SKM-1 (cell line): ENCODE data around the gene PRKCZ.

Experiments
- DNase-seq: peaks from one replicate; lab custom pipeline; 2025; ENCODE audit not compliant: unreplicated experiment; lab: John Stamatoyannopoulos, UW

The PRKCZ gene

DNA sequence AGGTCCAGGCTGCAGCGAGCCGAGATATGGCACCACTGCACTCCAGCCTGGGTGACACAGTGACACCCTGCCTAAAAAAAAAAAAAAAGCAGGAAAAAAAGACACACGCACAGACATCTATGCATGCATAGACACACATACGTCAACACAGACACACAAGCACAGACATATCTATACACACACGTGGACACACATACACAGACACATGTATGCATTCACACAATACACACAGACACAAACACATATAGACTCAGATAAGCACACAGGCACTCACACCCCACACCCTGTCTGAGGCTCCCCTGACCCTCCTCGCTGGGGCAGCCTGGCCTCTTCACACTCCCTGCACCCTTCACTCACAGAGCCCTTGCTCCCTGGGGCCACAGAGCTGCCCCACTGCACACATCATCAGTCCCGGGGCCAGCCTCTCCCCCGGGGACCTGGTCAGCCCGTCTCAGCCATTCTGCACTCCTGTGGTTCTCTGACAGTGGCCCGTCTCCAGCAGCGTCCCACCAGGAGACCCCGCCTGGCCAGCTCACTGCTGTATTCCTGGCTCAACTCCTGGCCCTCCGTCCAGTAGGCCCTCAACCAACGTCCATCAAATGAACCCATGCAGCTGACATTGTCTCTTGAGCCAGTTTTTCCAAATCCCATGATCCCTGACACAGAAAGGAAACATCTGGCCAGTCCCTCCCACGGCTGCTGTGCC, 4.6 kb upstream of the PRKCZ start:
- no peak for DNase-seq

- peak; percentile 10 for DNase-seq
These were observed 3.9 kb upstream of the PRKCZ start for GRCh38 chr1:2046174-2046917.

DNA sequence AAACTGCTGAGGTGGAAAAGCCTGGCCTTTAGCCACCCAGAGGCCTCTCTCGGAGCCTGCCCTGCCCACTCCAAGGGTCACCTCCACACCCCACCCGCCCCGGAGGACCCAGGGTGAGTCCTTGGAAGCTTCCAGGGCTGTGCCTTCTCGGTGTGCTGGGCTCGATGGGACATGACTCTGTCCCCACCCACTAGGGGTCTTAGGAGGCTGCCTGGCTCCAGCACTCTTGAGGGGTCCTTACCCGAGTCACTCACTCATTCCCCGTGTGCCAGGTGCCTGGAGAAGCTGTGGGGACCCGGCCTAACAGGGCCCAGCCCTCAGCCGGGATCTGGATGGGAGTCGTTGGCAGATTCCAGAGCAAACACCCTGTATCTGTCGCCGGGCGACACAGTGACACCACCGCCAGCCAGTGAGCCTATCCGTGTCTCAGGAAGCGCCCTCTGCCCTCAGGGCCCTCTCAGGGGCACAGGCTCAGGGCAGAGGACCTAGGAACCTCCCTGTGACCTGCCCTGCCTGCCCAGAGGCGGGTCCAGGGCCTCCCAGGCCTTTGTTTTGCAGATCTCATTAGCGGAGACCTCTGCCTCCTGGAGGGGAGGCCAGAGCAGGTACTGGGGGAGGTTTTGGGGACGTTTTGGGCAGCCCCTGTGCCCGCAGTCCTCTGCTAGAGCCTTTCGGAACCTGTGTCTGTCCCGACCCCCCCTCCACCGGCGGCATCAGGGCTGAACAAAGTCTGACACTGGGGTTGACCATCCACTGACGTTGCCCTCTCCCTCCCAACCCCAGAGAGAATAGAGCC, 3.1 kb upstream of the PRKCZ start:
- DNase-seq = no peak

DNA sequence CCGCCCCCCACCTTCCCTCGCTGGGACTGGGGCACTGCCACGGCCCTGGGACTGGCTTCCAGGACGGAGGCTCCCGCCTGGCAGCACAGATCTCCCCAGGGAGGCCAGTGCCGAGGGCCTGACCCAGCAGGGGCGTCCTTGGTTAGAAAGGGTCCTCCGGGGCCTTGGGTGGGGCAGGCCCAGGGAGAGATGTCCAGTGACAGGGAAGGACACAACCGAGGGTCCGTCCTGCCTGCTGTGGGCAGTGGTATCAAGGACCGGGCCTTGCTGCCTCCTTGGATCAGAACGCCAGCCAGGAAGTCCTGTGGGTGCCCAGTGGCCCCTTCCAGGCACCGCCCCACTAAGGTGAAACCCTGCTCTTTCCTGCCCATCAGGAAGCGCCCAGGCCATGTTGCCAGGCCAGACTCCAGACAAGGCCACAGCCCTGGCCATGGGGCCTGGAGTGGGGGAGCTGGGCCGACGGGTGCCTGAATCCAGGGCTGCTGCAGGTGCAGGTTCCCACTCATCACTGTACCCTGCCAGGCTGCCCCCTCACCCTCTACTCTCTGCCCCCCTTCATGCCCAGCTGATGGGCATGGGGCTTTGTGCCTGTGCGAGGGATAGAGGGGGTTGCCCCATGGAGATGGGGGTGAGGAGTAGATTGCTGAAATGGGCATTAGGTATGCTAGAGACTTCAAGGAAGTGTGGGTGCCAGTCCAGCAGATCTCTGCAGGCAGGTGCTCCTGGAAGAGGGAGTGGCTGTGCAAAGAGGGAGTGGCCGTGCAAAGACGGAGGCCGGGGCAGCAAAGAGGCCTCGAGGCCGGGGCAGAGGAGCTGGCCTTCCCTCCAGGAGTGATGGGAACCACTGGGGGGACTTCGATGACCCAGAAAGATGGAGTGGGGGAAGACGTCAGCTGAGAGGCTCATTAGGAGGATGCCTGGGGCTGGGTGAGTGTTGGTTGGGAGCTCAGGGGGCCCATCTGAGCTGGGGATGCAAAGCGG, 2.2 kb upstream of the PRKCZ start:
- DNase-seq = no peak

DNA sequence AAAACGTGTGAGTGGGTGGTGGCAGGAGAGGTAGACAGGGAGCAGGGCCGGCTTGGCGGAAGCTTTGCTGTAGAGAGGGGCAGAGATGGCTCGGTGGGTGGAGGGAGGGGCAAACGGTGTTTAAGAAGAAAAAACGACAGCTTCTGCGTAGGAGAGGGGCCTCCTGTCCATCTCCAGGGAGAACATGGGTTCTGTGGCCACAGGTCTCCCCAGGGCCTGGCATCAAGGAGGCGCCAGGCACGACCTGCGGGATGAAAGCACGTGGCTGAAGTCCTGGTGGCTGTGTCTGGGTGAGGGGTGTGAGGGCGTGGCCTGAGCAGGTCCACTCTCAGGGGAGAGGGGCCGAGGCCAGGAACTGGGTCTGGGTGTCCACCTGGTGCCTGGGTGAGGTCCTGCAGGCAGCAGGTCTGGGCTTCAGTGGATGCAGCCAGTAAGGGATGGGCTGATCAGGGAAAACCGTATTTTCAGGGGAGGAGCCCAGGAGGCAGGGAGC, 940 bp upstream of the PRKCZ start:
- no peak for DNase-seq

DNA sequence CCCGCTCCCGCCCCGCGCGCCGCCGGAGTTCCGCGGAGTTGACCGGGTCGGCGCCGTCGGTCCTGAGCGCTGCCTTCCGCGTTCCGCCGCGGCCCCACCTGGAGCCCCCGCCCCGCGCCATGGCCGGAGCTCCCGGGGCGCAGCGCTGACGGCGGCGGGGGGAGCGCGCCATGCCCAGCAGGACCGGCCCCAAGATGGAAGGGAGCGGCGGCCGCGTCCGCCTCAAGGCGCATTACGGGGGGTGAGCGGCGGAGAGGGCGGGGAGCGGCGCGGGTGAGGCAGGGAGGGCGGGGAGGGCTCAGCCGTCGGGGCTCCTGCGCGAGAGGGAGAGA, 216 bp downstream of the PRKCZ start:
- no peak for DNase-seq

DNA sequence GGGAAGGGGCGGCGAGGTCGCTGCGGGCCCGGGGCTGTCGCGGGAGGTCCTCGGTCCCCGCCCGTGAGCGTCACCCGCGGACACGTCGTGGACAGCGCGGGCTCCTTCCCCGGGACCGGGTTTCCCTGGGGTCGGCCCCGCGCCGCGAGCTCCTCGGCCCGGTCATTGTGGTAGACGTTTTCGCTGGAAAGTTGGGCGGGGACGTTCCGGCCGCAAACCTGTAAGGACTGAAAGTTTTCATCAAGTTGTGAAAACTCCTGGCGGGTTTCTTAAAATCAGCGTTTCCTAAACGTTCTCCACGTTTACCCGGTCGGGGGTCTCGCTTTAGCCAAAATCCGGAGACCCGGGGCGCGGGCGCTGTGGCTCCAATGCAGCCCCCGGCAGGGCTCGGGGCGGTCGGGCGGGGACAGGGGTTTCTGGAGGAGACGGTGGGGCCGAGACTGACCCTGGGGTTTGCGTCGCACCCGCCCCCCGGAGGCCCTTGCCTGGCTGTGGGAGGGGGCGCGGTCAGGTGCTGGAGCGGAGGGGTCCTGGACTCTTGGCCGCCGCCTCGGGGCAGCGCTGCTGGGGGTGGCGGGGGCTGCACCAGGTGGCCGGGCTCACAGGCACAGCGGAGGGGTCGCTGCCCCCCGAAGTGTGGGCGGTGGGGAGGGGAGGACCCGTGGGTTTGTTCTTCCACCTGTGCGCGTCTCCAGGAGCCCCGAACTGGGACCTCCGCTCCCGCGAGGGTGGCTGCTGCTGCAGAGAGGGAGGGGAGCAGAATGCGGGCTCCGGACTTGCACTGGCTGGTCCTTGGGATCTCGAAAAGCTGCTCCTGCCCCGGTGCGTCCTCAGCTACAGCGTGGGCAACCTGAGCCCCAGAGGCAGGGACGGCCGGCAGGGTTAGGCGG, 827 bp downstream of the PRKCZ start:
- DNase-seq = no peak

DNA sequence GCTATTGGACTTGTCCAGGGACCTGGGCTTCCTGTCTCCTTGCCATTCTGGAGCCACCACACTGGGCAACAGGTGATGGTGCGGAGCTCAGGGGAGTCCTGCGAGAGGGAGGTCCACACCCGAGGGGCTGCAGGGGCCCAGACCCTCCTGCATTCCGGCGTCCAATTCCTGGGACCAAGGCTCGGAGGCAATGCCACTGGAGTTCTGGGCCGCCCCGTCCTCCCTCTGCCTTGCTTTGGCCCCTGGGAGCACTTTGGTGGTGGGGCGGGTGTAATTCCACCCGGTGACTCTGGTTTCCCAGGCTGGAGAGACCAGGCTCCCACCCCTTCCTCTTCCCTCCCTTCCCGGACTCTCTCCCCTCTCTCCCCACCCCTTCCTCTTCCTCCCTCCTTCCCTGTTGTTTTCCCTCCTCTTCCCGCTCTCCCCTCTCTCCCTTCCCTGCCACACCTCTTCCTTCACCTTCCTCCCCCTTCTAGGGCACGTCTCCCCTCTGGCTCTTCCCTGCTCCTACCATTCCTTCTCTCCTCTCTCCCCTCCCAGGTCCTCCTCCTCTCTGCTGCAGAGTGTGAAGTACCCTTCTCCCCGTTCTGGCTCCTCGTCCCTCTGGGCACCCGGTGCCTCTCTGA, 2.0 kb downstream of the PRKCZ start:
- no peak for DNase-seq

DNA sequence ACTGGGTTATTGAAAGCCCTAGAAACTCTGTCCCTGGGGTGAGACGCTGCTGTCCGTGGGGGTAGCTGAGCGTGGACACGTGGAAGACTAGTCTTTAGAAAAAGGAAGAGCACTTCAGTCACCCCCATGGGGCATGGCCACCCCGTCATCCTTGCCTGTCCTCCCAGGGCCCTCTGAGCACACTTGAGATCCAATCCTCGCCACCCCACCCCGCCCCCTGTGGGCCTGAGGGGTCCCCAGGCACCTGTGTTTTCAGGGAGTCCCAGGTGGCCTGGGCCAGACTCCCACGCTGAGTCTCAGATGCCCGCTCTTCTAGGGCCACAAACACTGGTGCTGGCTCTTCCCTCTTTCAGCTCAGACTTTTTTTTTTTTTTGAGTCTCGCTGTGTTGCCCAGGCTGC, 2.5 kb downstream of the PRKCZ start:
- no peak for DNase-seq

DNA sequence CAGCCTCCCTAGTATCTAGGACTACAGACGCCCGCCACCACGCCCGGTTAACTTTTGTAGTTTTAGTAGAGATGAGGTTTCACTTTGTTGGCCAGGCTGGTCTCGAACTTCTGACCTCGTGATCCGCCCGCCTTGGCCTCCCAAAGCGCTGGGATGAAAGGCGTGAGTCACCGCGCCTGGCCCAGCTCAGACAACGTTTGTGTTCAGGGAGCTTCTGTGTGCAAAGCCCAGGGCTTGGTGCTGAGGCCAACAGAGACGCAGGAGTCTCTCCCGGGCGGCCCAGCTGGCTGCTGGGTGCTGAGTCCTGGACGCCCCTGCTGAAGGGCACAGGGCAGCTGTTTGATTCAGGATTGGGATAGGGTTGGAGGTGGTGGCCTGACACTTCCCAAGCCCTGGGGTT, 3.0 kb downstream of the PRKCZ start:
- DNase-seq = no peak

DNA sequence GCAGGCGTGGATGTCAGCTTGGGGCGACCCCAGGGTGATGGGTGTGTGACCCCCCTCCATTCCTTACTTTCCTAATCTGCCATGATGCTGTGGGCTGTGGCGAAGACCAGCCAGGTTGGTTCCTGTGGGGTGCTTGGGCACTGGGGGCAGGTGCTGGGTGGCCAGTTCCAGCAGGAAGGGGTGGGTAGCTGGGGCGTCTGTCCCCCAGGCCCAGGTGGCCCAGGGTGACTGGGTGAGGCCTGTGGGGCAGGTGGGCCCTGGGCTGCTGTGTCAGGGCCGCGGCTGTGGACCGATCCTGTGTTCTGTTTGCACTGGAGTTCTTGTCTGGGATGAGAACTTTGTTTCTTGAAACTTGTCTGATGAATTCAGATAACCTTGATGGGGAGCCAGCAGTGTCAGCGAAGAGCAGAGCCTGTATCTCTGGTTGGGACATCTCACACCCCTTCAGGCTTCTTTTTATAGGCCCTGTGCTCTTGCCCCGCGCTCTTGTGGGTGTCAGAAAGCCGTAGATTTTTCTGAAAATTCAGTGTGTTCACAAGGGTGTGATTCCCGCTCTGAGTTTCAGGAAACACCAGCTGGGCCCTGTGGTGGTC, 3.7 kb downstream of the PRKCZ start:
- DNase-seq = no peak

GRCh38 chr1:2054560-2054959, 4.3 kb downstream of the PRKCZ start:
- DNase-seq = no peak

DNA sequence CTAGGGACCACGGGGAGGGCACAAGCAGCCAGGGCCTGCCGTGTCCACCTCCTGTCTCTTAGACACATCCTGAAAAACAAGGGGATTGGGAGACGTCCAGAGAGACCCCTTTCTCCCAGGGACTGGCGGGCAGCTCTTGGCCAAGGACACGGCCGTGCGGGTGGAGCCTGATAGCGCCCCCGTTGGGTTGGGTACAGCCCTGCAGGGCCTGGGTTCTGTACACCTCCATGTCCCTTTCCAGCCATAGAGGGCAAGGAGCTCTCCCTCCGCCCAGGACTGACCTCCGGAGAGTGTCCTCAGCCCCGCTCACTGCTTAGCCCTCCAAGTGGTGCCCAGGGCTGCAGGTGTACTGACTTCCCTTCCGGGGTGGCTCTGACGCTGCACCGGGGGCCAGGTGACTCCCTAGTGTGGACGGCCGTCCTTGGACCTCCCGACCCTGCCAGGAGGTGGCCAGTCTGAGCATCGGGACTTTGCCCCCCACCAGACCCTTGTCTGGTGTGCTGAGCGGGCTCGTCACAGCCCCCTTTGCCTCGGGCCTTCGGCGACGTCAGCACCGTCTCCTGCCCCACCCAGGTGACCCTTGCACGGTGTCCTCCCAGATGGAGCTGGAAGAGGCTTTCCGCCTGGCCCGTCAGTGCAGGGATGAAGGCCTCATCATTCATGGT, 5.8 kb downstream of the PRKCZ start:
- DNase-seq = no peak

GRCh38 chr1:2056955-2057590, 6.9 kb downstream of the PRKCZ start:
- no peak for DNase-seq

DNA sequence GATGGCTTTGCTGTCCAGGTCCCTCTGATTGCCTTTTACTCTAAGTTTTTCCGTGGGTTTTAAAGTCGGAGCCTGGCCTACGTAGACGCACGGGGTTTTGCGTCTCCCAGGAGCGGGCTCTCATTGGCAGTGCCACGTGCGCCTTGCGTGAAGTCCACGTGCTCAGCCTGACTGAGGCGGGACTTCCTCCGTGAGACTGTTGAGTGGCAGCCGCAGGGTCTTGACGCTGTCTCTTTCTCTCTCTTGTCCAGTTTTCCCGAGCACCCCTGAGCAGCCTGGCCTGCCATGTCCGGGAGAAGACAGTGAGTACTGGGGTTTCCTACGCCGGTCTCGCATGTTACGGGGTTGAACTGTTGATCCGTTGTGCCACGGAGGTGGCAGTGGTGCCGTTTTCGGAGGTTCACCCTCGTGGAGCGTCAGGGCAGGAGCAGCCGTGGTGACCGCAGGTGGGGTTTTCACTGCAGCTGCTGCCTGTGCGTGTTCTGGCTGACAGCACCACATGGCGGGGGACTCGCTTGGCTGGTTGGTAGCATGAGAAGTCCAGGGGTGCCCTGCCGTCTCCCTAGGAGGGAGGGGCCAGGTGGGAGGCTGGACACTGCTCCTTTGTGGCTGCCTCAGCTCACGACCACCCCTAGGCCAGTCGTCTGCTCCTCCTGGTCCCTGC, 9.2 kb downstream of the PRKCZ start:
- no peak for DNase-seq

GRCh38 chr1:2060072-2060471, 9.9 kb downstream of the PRKCZ start:
- no peak for DNase-seq

- DNase-seq = no peak
These were observed 10.3 kb downstream of the PRKCZ start for GRCh38 chr1:2060535-2060934.
